ENCODE data around the gene SPATA16.

- TF ChIP-seq POLR2AphosphoS5 (IDR thresholded peaks at IDR 0.05; ENCODE audit: borderline replicate concordance, low read depth, low read length): no peak; the same call in 1 of the 2 replicates
- TF ChIP-seq EZH2 (IDR thresholded peaks at IDR 0.05): no peak
- no peak for TF ChIP-seq FOXP2 (optimal IDR thresholded peaks at IDR 0.05; ENCODE audit: control extremely low read depth, extremely low read length, insufficient read depth)
These were observed 264.7 kb downstream of the SPATA16 start for GRCh38 chr3:172876297-172876696.
